Spinal cord (tissue), 10 donors: Measurements from ENCODE around the gene ZBTB2. TPM values are rescaled to one million over a fixed set of nuclear protein-coding genes. Genes with fewer than 3 reads are reported as not detected.

Experiments
- DNase-seq, 6 donors: peaks; one replicate each; pipeline versions ENCODE4 v3.0.0 to v3.0.0-alpha.2; 2013 to 2015; ENCODE audit warnings: low spot score in 6 of 6, low read depth in 4 of 6
- H3K27ac ChIP-seq: one replicate; pipeline ENCODE4 v1.5.1; 2013; ENCODE audit warnings: low read depth, low read length, control low read depth
- H3K27me3 ChIP-seq: one replicate; pipeline ENCODE4 v1.6.1; 2013; ENCODE audit warnings: low read length; ENCODE audit not compliant: control insufficient read depth, insufficient read depth
- H3K36me3 ChIP-seq: one replicate; pipeline ENCODE4 v1.6.1; 2013; ENCODE audit warnings: low read length; ENCODE audit not compliant: control insufficient read depth, insufficient read depth
- H3K4me1 ChIP-seq: one replicate; pipeline ENCODE4 v1.6.1; 2013; ENCODE audit warnings: low read length; ENCODE audit not compliant: control insufficient read depth, insufficient read depth
- H3K4me3 ChIP-seq: one replicate; pipeline ENCODE4 v1.5.1; 2013; ENCODE audit warnings: low read depth, low read length, control low read depth
- H3K9me3 ChIP-seq: one replicate; pipeline ENCODE4 v1.6.1; 2013; ENCODE audit warnings: low read length; ENCODE audit not compliant: control insufficient read depth, insufficient read depth
- WGBS: methylation state at CpG from one replicate; pipeline ENCODE4 v1.1.5; 2013; ENCODE audit warnings: missing lambda C conversion rate; ENCODE audit not compliant: insufficient coverage; 5-methylcytosine and 5-hydroxymethylcytosine counted together
- polyA plus RNA-seq, 2 donors: library from polyadenylated mRNA; unstranded; fragments of 120-200 nt; gene quantifications; one replicate each; pipeline ENCODE4 v1.2.1, GENCODE V29; 2013; ENCODE audit not compliant: insufficient read length in 2 of 2
- total RNA-seq, 2 donors: library from RNA; depleted of rRNA in 1 of 2; stranded (reverse); fragments of 120-200 nt in 1 of 2; fragments of >200 nt in 1 of 2; gene quantifications; one replicate each; pipeline versions ENCODE4 v1.2.3 to v1.2.4, GENCODE V29; 2013 to 2014
- donor health status: healthy.

The ZBTB2 gene
- total and polyA plus RNA-seq, 4 donors, result 8.9 to 13.9 (median 11.1) TPM

DNA sequence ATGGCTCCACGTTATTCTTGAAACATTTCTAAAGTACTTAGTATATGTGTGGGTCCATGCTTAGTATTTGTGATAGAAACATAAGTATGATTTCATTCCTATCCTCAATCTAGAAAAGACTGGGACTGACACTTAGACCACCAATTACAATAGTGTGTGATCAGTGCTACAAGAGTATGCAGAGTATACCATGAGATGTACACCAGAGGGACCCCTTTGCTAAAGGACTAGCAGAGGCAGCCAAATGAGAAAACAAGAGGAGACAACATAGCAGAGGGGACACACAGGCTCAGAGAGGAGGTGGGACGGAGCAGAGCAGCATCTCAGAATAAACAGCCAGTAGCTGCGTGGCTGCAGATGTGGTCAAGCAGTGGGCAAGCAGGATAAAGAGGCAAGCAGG is 39.5 kb upstream of the ZBTB2 start:
- H3K4me1 ChIP-seq, result no peaks in the 10 kb centered on the region
- H3K4me3 ChIP-seq, result no peak overlapping the region
- H3K27ac ChIP-seq, result no peak overlapping the region
- H3K9me3 ChIP-seq, result no peaks in the 10 kb centered on the region
- 79% methylated on average over 2 of the region's 3 CpGs for WGBS
- no peaks in the 10 kb centered on the region for H3K27me3 ChIP-seq
- peak in 1 of 6 donors; percentile 47 for DNase-seq
- peaks cover 19% of the 10 kb centered on the region for H3K36me3 ChIP-seq

DNA sequence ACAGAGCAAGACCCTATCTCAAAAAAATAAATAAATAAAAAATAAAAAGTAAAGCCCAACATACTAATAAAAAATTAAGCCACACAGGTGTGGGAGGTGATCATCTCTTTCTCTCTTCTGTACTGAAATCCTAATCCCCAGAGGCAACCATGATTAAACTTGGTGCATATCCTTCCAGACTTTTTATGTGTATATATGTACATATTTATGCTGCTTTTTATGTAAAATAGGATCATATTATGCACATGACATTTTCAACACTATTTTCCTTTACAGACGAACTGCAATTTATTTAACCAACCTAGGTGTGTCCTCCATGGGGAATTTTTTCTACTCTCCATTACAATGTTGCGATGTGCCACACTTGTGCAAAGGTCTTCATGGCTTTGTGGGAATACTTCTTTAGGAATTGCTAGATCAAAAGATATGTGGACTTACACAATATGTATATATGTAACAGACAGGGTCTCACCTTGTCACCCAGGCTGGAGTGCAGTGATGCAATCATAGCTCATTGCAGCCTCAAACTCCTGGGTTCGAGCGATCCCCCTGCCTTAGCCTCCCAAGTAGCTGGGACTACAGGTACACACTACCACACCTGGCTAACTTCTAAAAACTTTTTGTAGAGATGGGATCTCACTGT is 36.9 kb upstream of the ZBTB2 start:
- no peak overlapping the region for H3K4me3 ChIP-seq

DNA sequence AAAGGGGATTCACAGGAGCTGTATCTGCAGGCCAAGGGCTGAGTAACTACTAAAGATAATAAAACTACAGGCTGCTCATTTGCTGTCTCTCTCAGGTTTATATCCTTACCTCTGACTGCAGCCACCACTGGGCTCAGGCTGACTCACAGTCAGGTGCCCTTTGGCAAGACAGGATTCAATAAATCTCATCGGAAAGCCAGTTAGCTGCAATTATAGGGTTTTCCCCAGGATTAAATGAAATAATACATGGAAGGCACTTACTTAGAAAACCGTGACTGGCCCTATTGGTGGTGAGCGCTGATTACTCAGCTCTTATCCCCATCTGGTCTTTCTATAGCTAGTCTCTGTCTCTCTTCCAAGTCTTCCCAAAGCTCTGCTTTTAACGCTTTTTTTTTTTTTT is 34.2 kb upstream of the ZBTB2 start:
- H3K4me1 ChIP-seq, result no peaks in the 10 kb centered on the region
- no peak overlapping the region for H3K4me3 ChIP-seq
- peaks cover 28% of the 10 kb centered on the region for H3K36me3 ChIP-seq
- no peaks in the 10 kb centered on the region for H3K9me3 ChIP-seq
- no peaks in the 10 kb centered on the region for H3K27me3 ChIP-seq
- H3K27ac ChIP-seq, result no peak overlapping the region
- 93% methylated on average over 4 of the region's 4 CpGs for WGBS
- DNase-seq, result no peak

More for the DNA sequence above, 36.9 kb upstream of the ZBTB2 start:
- WGBS, result 100% methylated on average over 2 of the region's 4 CpGs
- no peaks in the 10 kb centered on the region for H3K27me3 ChIP-seq
- no peak for DNase-seq
- H3K4me1 ChIP-seq, result no peaks in the 10 kb centered on the region
- H3K36me3 ChIP-seq, result peaks cover 31% of the 10 kb centered on the region
- H3K27ac ChIP-seq, result no peak overlapping the region
- H3K9me3 ChIP-seq, result no peaks in the 10 kb centered on the region

DNA sequence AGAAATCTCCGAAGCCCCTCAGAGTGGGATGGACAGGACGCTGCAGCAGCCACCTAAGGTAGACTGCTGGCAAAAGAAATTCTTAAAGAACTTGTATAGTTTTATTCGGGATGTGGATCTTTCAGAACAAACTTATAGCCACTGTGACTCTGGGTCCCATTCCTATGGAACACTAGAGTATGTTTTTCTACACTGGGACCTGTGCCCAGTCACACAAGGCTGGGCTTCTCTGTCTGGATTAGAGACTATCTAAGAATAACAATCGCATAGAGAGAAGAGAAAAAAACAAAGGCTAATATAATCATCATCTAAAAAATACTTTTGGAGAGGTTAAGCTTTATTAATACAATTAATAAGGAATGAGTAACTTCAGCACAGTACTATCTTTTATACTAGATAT is 31.6 kb upstream of the ZBTB2 start:
- DNase-seq, result no peak
- Histone ChIP-seq H3K27ac (no peak overlapping the region), H3K4me1 (no peaks in the 10 kb centered on the region), H3K9me3 (no peaks in the 10 kb centered on the region), H3K36me3 (peaks cover 24% of the 10 kb centered on the region), H3K4me3 (no peak overlapping the region), H3K27me3 (no peaks in the 10 kb centered on the region)
- WGBS, result 93% methylated on average over 2 of the region's 4 CpGs

DNA sequence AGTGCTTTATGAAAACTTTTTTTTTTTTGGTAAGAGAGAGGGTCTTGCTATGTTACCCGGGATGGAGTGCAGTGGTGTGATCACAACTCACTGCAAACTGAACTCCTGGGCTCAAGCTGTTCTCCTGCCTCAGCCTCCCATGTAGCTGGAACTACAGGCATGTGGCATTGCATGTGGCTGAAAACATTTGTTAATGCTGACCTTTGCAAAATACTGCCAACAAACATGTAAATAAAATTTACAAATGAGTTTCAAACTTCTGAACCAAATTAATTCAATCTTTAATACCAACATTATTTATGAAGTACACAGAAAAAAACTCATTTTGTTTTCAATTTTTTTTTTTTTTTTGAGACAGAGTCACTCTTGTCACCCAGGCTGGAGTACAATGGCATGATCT is 26.1 kb upstream of the ZBTB2 start:
- H3K36me3 ChIP-seq, result peaks cover 23% of the 10 kb centered on the region

DNA sequence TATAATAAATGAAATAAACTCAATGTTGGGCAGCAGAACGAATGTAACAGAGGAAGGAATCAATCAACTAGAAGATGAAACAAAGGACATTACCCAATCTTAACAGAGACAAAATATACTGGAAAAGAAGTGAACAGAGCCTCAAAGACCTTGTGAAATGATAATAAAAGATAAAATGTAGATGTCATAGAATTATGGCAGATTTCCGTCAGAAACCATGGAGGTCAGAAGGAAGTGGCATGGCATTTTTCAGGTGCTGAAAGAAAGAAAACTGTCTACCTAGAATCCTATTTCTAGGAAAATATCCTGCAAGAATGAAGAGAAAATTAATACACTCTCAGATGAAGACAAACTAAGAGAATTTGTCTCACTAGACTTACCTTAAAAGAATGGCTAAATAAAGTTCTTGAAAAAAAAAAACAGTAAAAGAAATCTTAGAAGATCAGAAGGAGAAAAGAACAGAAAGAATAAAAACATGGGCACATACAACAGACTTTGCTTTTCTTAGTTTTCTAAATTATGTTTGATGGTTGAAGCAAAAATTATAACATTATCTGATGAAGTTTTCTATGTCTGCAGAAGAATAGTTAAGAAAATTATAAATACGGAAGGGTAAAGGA is 23.4 kb upstream of the ZBTB2 start:
- Histone ChIP-seq H3K27me3 (no peaks in the 10 kb centered on the region), H3K4me3 (no peak overlapping the region), H3K36me3 (peaks cover 21% of the 10 kb centered on the region), H3K9me3 (no peaks in the 10 kb centered on the region), H3K4me1 (no peaks in the 10 kb centered on the region), H3K27ac (no peak overlapping the region)
- DNase-seq, result no peak
- WGBS, result no CpG with 5 or more reads among the region's 3 CpGs

More for the DNA sequence above, 26.1 kb upstream of the ZBTB2 start:
- Histone ChIP-seq H3K9me3 (no peaks in the 10 kb centered on the region), H3K4me3 (no peak overlapping the region), H3K27me3 (no peaks in the 10 kb centered on the region), H3K4me1 (no peaks in the 10 kb centered on the region), H3K27ac (no peak overlapping the region)
- DNase-seq, result no peak
- WGBS, result no CpG with 5 or more reads among the region's 1 CpG

DNA sequence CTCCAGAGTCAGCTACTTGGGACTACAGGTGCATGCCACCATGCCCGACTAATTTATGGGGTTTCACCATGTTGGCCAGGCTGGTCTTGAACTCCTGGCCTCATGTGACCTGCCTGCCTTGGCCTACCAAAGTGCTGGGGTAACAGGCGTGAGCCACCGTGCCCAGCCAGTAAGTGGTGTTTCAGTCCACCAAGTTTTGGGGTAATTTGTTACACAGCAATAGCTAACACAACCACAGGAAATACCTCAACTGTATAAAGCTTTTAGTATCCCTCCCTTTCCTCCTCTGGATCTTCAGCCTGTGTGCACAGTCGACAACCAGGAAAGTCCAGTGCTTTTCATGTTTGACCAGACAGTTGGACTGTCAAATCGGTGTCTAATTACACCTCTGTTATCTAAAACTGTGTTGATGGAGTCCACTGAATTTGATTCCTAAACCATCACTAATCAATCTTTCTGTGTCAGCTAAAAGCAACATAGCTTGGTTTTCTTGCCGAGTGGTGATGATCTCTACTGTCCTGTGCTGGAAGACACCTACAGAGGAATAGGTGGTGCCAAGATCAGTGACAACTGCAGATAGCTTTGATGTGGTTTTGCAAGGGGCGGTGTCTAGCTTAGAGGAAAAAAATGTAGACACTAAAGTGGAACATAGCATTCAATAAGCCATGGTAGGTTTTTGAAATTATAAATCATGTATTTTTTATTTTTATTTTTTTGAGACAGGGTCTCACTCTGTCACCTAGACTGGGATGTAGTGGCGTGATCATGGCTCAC is 22.2 kb upstream of the ZBTB2 start:
- Histone ChIP-seq H3K4me3 (no peak overlapping the region), H3K36me3 (peaks cover 18% of the 10 kb centered on the region), H3K27me3 (no peaks in the 10 kb centered on the region), H3K27ac (no peak overlapping the region), H3K9me3 (no peaks in the 10 kb centered on the region), H3K4me1 (no peaks in the 10 kb centered on the region)
- WGBS, result 96% methylated on average over 5 of the region's 8 CpGs
- no peak for DNase-seq

DNA sequence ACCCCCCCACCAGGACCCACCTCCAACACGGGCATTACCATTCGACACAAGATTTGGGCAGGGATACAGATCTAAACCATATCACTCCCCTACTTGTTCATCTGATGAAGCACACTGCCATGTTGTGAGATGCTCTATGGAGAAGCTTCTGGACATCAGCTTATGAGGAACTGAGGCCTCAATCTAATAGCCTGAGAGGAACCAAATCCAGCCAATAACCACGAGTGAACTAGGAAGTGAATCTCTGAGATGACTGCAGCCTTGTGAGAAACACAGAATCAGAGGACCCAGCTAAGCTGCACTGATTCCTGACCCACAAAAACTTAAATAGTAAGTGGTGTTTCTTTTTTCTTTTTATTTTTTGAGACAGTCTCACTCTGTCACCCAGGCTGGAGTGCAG is 21.6 kb upstream of the ZBTB2 start:
- 100% methylated on average over 3 of the region's 3 CpGs for WGBS
- no peaks in the 10 kb centered on the region for H3K27me3 ChIP-seq
- no peak for DNase-seq
- H3K27ac ChIP-seq, result no peak overlapping the region
- H3K9me3 ChIP-seq, result no peaks in the 10 kb centered on the region
- no peaks in the 10 kb centered on the region for H3K4me1 ChIP-seq
- peaks cover 19% of the 10 kb centered on the region for H3K36me3 ChIP-seq
- H3K4me3 ChIP-seq, result no peak overlapping the region

DNA sequence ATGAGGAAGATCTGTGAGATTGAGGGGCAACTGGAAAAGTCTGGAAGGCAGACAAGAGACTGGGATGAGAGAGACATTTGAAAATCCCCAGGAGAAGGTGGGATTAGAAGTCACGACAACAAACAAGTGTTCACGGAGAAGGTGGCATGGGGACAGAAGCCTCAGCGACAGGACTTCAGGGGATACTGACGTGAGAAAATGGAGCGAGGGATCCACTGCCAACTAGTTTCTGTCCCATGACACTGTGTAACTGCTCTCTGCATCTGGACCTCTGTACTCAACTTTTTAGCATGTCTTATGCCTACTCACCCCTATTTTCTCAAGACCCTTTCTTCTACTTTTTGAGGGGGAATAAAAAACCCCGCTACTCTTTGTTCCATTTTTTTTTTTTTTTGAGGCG is 18.3 kb upstream of the ZBTB2 start:
- Histone ChIP-seq H3K36me3 (peaks cover 16% of the 10 kb centered on the region), H3K4me3 (no peak overlapping the region), H3K27me3 (no peaks in the 10 kb centered on the region), H3K9me3 (no peaks in the 10 kb centered on the region), H3K27ac (no peak overlapping the region), H3K4me1 (no peaks in the 10 kb centered on the region)
- 87% methylated on average over 5 of the region's 7 CpGs for WGBS
- DNase-seq, result no peak
